ENCODE data around the gene SFXN1.

SFXN1 gene

DNA sequence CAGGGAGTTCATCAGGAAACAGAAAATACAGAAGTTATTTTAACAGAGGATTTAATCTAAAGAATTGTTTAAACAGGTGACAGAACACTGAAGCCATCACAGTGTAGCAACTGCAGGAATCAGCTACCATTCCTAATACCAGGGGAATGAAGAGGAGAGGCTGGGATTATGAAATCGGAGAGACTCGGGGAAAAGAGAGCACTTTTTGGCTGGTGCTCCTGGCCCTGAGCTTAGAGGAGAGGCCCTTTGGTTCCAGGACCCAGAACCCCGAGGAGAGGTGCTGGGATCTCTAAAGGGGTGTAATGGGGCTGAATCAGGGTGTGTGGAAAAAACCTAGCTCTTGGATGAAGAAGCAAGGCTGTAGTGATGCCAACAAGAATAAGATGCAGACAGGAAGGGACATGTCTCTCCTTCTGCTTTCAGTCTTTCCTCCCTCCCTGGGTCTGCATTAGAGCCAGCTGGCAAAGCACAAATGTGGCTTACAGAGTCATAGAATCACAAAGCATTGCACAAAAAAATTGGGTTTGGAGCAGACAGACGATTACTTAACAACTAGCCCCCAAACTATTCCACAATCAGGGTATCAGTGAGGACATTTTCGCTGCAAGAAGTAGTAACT lies 11.6 kb upstream of the SFXN1 start:
- no peak for DNase-seq

GRCh38 chr5:175467983-175468690 lies 10.2 kb upstream of the SFXN1 start:
- DNase-seq = no peak

GRCh38 chr5:175468892-175469291 lies 9.5 kb upstream of the SFXN1 start:
- no peak for DNase-seq

DNA sequence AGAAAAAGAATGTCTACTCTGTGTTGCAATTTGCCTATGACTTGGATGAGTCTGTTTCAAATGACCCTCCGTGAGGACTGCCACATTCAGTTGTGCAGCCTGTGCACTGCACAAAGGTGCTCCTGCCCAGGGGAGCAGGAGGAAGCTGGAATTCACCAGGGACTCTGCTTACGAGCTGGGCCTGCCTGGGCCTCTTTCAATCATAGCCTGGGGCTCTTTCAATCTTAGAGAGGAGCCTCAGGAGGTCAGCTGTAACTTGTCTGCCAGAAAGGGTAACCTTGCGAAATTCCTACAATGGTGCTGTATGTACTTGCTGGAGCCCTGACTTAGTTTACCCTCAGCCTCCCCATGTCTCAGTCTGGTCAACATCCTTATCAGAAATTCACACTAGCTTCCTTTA lies 8.4 kb upstream of the SFXN1 start:
- DNase-seq = no peak

GRCh38 chr5:175470781-175471180 lies 7.6 kb upstream of the SFXN1 start:
- DNase-seq = no peak

- DNase-seq = no peak
These were observed 7.2 kb upstream of the SFXN1 start for GRCh38 chr5:175471196-175471595.

- DNase-seq = no peak
These were observed 6.7 kb upstream of the SFXN1 start for GRCh38 chr5:175471628-175472027.

DNA sequence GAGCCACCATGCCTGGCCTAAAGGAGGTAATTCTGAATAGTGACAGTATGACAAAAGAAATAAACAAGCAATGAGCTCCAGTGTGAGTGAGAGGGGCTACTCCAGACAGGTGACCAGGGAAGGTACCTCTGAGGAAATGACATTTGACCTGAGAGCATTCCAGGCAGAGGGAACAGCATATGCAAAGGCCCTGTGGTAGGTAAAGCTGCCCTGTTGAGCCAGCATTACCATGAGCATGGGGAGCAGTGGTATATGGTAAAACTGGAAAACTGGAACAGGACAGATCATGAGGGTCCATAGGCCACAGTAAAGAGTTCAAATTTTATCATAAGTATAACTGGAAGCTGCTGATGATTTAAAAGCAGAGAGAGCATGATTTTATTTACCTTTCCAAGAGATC lies 6.0 kb upstream of the SFXN1 start:
- no peak for DNase-seq

GRCh38 chr5:175475248-175475647 lies 3.1 kb upstream of the SFXN1 start:
- DNase-seq = no peak

- no peak for DNase-seq
These were observed 920 bp upstream of the SFXN1 start for GRCh38 chr5:175477440-175477839.

GRCh38 chr5:175478008-175478383 lies 364 bp upstream of the SFXN1 start:
- DNase-seq = no peak

- DNase-seq = no peak
These were observed 943 bp downstream of the SFXN1 start for GRCh38 chr5:175479125-175479881.

- no peak for DNase-seq
These were observed 5.0 kb downstream of the SFXN1 start for GRCh38 chr5:175483337-175483736.

DNA sequence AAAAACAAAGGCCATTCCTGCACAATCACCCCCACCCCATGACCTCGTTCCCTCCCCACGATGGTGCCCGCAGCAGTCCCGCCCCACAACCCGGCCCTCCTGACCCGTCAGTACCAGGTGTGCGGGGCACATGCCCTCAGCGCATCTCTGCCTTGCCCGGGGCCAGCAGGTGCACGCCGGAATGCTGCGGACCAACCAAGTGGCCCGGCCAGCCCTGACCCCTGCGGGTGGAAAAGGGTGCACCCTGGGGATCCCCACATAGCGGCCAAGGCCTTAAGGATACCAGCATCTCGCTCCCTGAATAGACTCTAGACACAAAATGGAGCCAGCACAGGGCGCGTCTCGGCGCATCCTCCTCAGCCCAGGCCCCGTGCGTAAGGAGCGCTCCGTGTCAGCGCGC lies 6.0 kb downstream of the SFXN1 start:
- DNase-seq = no peak

GRCh38 chr5:175484829-175485228 lies 6.5 kb downstream of the SFXN1 start:
- DNase-seq = no peak

DNA sequence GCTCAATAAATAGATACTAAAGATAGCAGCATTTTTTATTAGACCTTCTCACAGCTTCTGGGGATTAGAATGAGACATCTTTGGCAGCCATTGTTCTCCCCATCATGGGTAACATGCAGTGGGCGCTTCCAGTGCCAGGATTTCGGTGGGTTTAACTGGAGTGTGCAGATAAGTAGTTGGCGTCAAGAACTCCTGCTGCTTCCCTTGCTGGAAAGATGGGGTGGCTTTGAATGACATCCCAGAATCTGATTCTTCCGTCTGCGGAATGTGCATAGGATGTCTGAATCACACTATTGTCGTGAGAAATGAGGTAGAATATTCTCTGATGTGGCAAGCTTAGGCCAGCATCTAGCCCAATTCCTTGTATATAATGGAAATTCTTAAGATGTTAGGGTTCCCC lies 7.3 kb downstream of the SFXN1 start:
- no peak for DNase-seq

DNA sequence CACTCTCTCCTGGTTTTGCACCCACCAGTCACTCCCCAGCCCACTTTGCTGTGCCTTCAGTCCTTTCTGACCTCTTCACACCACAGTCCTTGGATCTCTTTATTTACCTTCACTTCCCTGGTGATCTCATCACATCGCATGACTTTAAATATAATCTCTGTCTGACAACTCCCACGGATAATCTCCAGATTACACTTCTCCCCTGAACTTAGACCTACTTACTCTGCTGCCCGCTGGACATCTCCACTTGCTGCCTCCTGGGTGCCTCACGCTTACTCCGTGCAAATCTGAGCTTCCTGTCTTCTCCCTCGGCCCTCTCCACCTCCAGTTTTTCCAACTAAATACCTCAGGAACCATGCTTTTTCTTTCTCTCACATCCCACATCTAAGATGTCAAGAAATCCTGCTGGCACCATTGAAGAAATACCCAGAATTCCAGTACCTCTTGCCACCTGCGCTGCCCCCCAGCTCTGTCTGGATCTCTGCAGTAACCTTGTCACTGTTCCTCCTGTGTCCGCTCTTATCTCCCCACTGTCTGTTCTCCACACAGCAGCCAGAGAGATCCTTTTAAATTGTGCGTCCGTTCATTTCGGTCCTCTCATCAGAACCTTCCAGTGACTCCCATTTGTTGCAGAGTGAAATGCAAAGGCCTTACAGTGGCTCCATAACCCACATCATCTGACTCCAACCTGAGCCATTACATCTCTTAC lies 9.3 kb downstream of the SFXN1 start:
- no peak for DNase-seq

DNA sequence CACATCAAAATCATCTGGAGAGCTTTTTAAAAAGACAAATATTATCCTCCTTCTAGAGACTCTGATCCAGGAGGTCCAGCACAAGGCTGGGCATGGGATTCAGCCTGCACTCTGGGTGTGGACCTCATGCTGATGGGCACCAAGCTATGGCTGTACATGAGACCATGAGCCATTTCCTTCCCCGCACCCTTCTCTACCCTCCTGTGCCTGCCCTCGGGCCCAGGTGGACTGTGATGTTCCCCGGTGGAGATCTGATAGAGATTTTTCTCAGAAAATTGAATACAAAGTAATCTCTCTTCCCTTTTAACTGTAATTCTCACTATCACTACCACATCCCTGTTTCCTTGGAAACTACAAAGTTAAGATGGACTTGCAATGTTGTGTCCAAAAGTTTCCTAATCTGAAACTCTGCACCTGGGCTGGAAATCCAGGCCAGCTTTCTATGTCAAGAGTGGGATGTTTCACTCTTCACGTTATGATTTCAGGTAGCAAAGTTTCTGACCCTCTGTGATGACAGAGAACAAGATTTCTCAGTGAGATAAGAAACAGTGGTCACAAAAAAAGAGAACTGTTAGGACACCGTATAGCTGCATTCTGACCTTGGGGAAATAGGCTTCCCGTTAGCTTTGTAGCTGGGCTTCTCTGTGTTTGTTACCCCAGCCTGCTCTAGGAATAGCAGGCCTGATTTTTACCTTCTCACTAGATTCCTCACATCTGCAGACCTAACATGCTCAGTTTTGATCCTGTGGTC lies 11.5 kb downstream of the SFXN1 start:
- DNase-seq = no peak

DNA sequence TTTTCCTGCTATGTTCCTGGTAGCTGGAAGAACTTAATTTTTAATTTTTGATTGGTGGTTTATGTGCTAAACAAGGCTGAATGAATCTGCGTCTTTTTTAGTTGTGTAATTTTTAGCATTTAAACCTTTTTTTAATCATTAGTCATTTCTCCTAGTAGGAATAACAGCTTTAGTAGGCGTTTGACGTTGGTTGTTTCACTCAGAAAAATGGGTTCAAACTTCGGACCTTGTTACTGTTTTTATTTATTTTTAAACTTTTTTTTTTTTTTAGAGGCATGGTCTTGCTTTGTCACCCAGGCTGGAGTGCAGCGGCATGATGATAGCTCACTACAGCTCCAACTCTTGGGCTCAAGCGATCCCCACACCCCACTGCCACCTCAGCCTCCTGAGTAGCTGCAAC lies 12.9 kb downstream of the SFXN1 start:
- DNase-seq = no peak

- no peak for DNase-seq
These were observed 14.9 kb downstream of the SFXN1 start for GRCh38 chr5:175493260-175493659.

- DNase-seq = no peak
These were observed 15.4 kb downstream of the SFXN1 start for GRCh38 chr5:175493726-175494125.

DNA sequence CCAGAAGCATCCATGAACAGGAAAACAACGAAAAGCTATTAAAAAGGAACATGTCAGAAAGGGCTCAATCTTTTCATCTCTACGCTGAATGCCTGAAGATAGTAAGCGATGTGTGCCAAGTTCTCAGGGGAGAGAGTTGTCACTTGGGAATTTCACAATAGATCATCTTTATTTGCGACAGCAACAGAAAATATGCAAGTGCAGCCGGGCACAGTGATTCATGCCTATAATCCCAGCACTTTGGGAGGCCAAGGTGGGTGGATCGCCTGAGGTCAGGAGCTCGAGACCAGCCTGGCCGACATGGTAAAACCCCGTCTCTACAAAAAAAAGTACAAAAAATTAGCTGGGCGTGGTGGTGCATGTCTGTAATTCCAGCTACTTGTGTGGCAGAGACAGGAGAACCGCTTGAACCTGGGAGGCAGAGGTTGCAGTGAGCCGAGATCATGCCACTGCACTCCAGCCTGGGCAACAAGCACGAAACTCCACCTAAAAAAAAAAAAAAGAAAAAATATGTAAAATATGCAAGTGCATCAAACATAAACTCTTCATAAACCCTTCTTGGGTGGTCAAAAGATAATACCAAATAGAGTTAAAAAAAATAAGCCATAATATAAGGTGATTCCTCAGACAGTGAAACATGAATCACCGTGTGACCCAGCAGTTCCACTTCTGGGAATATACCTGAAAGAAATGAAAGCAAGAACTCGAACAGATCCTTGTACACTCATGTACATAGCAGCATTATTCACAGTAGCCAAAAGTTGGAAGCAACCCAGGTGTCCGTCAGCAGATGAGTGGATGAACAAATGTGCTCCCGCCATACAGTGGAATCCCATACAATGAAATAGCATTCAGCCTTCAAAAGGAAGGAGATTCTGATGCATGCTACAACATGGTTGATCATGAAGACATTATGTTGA lies 16.2 kb downstream of the SFXN1 start:
- no peak for DNase-seq

Measured in NCI-H1417 treated with DMSO at 0.1 percent for 48 hours (cell line).